Measurements from ENCODE around the gene EIF5AL1.

DNA sequence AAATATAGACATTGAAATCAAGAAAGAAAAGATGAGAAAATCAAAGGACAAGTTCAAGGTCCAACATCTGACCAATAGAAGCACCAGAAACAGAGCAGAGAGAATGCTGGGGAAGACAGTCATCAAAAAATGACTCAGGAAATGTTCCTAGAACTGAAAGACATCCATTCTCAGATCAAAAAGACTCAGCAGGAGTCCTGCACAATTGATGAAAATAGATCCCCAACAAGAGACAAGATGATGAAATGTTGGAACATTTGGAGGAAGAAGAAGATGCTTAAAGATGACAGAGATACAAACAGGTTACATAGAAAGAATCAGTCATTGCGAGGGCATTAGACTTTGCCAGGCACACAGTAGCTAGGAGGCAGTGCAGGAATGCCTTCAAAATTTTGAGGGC, 30.0 kb upstream of the EIF5AL1 start:
- TF ChIP-seq POLR2A (IDR thresholded peaks at IDR 0.05) = no peak
- TF ChIP-seq, protein P1, sequence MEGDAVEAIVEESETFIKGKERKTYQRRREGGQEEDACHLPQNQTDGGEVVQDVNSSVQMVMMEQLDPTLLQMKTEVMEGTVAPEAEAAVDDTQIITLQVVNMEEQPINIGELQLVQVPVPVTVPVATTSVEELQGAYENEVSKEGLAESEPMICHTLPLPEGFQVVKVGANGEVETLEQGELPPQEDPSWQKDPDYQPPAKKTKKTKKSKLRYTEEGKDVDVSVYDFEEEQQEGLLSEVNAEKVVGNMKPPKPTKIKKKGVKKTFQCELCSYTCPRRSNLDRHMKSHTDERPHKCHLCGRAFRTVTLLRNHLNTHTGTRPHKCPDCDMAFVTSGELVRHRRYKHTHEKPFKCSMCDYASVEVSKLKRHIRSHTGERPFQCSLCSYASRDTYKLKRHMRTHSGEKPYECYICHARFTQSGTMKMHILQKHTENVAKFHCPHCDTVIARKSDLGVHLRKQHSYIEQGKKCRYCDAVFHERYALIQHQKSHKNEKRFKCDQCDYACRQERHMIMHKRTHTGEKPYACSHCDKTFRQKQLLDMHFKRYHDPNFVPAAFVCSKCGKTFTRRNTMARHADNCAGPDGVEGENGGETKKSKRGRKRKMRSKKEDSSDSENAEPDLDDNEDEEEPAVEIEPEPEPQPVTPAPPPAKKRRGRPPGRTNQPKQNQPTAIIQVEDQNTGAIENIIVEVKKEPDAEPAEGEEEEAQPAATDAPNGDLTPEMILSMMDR (IDR thresholded peaks at IDR 0.05) = no peak
